Activated T-helper 1 cell treated with anti-CD3 and anti-CD28 coated beads, Interleukin-2, amount 50 U/mL, for 16 hours (primary cell): ENCODE results near the gene CEP170B.

Experiments
- DNase-seq, 2 donors: peaks; one replicate each; pipeline ENCODE4 v3.0.0-alpha.2; 2020; ENCODE audit warnings: low read depth in 1 of 2, low spot score in 1 of 2

Gene CEP170B

GRCh38 chr14:104866451-104867370 is 1.6 kb downstream of the CEP170B start:
- no peak for DNase-seq

GRCh38 chr14:104867371-104868059 is 2.4 kb downstream of the CEP170B start:
- DNase-seq: no peak

DNA sequence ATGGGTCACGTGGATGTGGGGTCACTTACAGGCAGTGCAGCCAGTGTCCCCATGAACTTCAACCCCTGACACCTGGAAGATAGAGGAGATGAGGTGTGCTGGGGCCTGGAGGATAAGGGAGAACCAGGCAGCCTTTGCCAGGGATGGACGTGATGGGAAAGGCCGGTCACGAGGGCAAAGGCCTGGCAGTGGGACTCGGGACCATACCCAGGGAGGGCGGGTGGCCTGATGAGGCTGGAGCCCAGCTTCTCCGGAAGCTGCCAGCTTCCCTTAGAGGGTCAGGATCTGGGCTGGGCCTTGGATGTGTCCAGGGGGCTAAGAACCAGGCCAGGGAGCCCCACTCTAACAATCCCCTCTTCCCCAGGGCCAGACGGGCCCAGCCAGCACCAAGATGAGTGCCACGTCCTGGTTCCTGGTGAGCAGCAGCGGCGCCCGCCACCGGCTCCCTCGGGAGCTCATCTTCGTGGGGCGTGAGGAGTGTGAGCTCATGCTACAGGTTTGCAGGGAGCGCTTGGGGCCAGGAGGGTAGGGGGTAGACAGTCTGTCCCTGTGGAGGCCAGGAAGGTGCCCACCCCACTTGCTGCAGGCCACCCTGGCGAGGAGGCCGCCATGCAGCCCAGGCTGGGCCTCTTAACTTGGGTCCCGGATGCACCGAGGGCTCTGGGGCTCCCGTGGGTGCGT is 3.1 kb downstream of the CEP170B start:
- no peak for DNase-seq

GRCh38 chr14:104868811-104869572 is 3.9 kb downstream of the CEP170B start:
- no peak for DNase-seq

DNA sequence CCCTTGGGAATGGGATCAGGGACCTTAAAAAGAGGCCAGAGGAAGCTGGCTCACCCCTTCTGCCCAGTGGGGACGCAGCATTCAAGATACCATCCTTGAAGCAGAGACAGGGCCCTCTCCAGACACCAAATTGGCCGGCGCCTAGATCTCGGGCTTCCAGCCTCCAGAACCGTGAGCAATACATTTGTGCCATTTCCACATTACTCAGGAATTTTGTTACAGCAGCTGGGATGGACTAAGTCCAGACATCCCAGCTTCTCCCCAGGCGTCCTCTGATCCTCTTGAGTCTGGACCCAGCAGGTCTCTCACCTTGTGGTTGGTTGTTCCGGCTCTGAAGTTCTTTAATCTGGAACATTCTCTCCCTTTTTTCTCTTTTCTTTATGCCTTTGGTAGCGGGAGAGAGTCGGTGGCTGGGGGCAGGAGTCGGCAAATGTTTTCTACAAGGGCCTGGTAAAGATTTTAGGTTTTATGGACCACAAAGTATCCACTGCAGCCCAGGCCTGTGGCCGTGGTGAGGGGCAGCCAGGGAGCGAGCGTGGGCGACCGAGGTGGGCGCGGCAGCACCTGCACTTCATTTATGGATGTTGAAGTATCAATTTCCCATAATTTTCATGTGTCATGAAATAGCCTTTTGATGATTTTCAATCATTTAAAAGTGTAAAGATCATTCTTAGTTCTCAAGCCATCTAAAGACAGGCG is 4.8 kb downstream of the CEP170B start:
- no peak for DNase-seq

DNA sequence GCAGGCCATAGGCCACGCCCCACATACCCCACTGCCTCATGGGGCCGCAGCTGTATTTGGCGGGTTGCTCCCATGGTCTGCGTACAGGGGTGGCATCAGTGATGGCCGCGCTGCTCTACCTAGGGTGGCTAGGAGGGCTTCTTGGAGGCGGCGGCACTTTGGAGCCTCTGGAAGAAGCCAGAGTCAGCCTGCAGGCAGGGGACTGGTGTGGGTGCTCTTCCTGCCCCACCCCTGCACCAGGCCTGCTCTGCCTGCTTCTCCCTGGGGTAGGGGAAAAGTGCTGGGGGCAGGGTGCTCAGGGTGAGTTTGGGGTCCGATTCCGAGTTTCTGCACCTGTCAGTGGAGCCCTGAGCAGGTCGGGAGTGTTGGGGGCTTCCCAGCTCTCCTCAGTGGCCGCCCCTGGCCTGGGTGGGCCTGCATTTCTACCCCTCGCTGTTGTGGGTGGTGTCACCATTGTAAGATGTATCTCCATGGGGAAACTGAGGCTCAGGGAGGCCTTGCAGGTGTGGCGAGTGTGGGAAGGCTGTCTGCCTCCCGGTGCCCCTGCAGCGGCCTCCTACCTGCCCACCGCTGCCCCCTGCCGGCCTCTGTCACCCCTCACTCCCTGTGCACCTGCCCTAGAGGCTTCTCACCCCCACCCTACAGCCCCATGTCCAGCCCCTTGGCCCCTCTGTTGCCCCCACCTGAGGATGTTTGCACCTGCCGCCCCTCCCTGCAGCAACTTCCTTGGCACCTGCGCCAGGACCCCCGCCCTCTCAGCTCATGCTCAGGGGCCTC is 5.5 kb downstream of the CEP170B start:
- DNase-seq: no peak

GRCh38 chr14:104871145-104871655 is 6.1 kb downstream of the CEP170B start:
- no peak for DNase-seq

GRCh38 chr14:104871656-104872468 is 6.8 kb downstream of the CEP170B start:
- no peak for DNase-seq

- no peak for DNase-seq
Measured at GRCh38 chr14:104872469-104873341, 7.6 kb downstream of the CEP170B start.

- no peak for DNase-seq
Measured at GRCh38 chr14:104873380-104874055, 8.4 kb downstream of the CEP170B start.

DNA sequence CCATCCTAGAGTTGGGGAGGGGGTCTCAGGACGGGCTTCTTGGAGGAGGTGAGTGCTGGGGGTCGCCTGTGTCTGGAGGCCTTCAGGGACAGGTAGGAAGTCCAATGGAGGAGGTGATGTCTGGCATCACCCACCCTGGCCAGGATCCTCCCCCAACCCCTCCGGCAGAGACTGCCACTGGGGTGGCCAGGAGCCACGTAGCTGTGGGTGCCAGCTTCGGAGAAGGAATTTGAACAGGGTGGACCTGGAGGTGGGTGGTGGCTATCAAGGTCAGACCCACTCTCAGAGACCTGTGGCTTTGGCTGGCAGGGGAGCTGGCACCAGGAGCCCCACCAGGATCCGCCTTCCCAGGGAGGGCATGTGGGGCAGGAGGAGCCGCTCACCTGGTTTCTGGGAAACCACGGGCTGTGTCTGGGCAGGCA is 9.1 kb downstream of the CEP170B start:
- no peak for DNase-seq

DNA sequence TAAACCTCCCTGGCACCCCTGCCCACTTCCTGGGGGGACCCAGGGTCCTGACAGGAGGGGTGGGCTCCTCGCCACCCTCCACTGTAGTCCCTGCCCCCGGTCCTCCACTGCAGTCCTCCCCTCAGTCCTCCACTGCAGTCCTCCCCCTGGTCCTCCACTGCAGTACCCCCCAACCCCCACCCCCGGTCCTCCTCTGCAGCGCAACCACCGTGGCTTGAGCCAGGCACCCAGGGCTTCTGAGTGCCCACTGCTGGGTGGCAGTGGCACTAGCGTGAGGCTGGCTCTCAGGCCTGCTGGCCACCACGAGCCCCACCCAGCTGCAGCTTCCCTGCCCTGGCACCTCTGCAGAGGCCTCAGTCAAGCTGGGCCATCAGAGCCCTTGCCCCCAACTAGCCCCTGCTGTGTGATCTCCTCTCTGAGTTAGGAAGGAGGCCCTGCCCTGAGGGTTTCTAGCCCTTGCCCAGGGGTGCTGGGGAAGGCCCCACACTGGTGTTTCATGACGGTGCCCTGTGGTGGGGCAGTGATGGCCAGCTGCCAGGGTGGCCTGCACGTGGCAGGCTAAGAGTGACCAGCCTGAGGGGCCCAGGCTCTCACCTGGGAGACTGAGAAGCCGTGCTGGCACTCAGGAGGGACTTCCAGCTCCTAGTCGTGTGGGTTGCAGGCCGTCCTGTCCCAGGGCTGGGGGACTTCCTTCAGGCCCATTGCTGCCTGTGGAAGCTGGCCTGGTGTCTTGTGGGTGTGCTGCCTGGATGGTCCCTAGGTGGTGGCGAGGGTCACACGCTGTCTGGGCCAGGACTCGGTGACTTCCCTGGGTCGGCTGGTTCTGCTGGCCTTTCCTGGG is 9.7 kb downstream of the CEP170B start:
- DNase-seq: no peak

DNA sequence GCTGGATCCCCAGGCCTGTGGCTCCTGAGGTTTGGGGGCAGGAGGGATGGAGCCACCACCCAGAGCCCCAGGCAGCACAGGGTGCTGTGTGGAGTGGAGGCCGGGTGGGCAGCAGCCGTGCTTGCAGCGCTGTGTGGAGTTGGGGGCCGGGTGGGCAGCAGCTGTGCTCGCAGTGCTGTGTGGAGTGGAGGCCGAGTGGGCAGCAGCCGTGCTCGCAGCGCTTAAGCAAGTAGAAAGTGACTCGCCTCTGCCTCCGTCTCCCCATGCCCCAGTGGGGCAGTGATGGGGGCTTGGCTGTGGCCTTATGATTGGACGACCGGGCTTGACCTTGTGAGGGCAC is 10.3 kb downstream of the CEP170B start:
- no peak for DNase-seq

GRCh38 chr14:104875811-104876210 is 10.7 kb downstream of the CEP170B start:
- DNase-seq: no peak

GRCh38 chr14:104876251-104876699 is 11.2 kb downstream of the CEP170B start:
- no peak for DNase-seq
